LoVo (cell line): ENCODE data around the gene SLC30A1.
"Not testable (repeated sequence)": the region's sequence is repeated elsewhere in the genome, so short reads cannot be mapped to it uniquely, and the experiment has no call there.

ENCODE experiments used
- DNase-seq: peaks from one replicate; pipeline ENCODE4 v3.0.0-alpha.2; 2016; ENCODE audit warnings: low spot score

Gene SLC30A1

GRCh38 chr1:211583011-211583992, 4.3 kb upstream of the SLC30A1 start:
- DNase-seq, result no peak

DNA sequence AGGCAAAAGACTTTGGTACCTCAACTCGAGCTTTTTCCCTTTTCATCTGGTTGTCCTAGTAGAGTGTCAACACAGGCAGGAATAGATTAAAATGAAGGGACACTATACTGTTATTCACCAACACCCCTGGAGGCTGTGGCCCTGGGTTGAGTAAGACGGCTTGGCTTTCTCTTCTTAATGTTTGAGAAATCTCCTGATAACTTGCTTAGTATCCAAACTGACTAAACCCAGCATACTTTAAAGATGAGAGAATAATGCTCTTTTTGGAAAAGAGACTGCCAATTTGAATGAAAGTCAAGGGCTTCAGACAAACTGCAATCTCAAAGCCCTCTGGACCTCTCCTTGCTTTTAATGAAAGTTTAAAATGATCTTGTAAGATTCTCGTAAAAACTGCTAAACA, 2.6 kb upstream of the SLC30A1 start:
- no peak for DNase-seq

GRCh38 chr1:211580303-211580687, 1.3 kb upstream of the SLC30A1 start:
- DNase-seq, result no peak

DNA sequence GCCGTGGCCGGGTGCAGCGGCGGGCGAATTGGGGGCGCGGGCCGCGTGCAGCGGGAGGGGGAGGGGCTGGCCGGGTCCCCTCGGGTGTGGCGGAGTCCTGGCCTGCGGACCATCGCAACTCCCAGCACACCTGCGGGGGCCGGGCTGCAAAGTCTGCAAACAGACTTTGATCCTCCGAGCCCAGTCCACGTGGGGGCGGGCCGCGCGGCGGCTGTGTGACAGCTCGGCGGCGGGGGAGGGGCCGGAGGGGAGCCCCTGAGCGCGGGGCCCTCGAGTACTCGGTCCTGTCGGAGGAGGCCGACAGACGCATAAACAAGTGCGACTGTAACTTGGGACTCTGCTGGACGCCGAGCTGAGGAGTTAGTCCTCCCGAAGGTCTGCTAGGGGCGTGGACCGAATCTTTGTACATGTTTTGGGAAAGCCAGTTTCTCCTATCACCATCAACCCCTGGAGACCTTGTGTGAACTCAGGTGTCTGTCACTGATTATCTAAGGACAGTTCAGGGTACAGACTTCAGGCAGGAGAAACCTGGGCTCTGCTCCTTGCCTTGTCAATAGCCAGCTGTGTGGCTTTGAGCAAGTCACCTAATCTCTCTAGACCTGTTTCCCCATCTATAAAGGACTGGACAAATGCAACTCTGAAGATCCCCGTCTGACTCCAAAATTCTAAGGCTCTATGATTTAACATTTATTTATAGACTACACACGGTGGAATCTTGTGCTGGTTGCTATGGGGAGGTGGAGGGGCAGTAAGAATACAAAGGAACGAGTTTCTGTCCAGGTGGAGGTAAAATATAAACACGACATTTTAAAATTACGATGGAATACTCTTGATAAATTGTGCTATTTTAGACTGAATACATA, 710 bp upstream of the SLC30A1 start:
- peak; percentile 68 for DNase-seq

GRCh38 chr1:211577819-211578639, 932 bp downstream of the SLC30A1 start:
- DNase-seq, result peak; percentile 76

- DNase-seq, result no peak
Measured at GRCh38 chr1:211577277-211577818, 1.6 kb downstream of the SLC30A1 start.

DNA sequence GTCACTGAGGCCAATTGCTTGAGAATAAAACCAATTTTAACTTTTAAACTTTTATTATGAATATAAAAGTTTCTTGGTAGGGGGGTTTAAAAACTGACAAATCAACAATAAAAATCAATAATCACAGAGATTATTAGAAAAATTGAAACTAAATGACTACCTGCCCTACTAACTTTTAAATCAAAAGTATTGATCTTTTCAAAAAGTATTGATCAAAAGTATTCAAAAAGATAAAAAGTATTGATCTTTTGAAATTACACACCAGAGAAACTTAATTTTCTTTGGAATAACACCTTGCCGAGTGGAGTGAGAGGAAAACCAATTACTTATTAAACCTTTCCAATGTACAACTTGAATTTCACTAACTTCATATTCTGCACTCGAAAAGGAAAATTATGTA, 2.2 kb downstream of the SLC30A1 start:
- DNase-seq, result no peak

- no peak for DNase-seq
Measured at GRCh38 chr1:211574705-211575104, 4.3 kb downstream of the SLC30A1 start.

DNA sequence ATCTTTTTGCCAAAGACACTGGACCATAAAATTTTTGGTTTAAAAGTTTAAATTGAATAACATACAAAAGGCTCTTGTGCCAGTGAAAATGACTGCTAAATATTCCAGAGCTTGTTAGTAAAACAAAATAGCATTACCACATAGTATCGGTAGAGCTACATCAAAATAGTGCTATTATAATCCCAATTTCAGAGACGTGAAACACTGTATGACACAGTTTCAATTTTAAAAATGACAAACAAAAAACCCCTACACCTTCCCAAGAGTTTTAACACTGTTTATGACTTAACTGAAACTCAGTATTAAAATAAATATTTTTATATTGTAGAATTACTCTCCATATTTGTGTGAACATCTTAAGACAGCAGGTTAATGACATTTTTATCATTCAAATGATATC, 7.0 kb downstream of the SLC30A1 start:
- no peak for DNase-seq

DNA sequence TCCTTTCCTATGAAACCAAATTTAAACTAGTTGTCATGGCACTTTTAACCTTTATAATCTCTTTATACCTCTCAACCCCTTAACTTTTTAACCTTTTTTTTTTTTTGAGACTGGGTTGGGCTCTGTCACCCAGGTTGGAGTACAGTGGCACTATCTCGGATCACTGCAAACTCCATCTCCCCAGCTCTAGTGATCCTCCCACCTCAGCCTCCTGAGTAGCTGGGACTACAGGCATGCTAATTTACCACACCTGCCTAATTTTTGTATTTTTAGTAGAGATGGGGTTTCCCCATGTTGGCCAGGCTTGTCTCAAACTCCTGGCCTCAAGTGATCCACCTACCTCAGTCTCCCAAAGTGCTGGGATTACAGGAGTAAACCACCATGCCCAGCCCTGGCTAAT, 8.6 kb downstream of the SLC30A1 start:
- DNase-seq, result not testable (repeated sequence)

DNA sequence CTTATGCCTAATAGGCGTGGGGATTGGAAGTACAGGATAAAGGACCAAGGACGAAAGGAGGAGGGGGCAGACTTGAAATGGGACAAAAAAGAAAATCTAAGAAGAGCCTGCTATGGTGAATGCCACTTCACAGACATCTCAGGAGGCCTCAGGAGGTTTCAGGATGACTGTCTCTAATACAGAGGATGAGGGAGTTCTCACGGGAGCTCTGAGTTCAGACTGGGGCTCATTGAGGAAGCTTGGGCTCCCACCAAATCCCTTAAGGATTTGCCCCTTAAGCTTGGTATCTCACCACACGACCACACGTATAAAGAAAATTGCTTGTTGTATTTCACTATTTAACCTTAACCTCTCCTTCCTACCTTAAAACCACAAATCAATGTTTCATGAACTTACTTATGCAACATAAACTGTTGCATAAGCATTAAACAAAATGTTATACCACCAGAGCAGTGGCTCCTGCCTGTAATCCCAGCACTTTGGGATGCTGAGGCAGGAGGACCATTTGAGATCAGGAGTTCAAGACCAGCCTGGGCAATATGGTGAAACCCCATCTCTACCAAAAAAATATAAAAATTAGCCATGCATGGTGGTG, 12.4 kb downstream of the SLC30A1 start:
- no peak for DNase-seq

DNA sequence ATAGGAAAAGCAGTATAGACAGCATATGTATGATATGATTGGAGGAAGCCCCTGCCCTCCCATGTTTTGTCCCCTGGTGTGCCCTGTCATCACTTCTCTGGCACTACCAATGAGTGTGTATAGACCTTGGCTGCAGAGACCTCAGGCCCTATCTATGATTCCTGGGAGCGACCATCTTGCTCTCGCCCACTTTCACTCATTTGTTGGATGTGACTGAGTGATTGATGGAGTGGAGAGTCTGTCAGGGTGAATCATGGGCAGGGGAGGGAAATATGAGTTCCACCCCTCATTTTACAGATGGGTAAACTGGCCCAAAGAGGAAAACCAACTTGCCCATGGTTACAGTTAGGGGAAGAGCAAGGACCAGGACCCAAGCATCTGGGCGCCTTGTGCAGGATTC, 14.9 kb downstream of the SLC30A1 start:
- DNase-seq, result no peak

DNA sequence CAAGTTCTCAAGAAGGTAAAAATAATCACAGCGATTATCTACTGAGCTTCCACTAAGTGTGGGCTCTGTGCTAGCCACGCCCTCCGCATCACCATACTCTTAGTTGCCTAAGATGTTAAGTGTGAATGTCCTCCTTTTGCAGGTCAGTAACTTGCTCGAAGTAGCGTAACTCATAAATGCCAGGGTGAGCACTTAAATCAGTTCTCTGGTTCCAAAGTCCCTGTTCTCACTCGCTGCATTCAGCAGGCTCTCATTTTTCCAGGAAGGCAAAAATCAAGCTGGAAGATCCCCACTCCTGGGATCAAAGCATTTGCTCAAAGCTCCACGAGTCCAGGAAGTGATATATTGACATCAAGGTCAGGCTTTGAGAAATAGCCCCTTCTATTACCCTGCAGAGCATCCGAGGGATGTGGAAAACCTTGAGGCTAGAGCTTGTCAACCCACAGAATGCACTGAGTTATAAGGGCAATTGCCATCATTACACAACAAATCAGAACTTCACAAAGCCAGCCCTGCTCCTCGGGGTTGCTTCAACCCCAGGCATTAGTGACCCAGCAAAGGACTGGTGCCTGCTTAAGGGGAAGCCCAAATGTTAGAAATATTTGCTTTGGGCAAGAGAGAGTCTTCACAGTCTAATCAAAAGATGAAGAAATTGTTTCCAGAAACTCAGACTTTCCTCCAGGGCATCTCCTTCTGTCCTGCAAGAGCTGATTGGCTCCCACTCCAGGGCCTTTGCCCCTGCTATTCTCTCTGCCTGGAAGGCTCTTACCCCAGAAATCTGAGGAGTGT, 19.5 kb downstream of the SLC30A1 start:
- DNase-seq, result no peak

DNA sequence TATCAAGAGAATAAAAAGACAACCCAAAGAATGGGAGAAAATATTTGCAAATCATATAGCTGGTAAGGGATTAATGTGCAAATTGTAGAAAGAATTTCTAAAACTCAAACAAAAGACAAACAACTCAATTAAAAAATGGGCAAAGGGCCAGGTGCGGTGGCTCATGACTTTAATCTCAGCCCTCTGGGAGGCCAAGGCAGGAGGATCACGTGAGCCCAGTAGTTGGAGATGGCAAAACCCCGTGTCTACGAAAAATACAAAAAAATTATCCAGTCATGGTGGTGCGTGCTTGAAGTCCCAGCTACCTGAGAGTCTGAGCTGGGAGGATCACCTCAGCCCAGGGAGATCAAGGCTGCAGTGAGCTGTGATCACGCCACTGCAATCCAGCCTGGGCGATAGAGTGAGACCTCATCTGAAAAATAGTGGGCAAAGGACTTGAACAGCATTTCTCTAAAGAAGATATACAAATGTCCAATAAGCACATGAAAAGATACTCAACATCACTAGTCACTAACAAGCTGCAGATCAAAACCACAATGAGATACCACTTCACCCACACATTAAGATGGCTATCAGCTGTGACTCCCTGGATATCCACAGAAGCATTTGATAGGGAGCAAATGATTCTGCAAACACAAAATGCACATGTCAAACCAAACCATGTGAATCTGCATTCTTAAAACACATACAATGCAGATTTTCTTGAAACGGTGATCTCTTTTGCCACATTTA, 20.9 kb downstream of the SLC30A1 start:
- no peak for DNase-seq

DNA sequence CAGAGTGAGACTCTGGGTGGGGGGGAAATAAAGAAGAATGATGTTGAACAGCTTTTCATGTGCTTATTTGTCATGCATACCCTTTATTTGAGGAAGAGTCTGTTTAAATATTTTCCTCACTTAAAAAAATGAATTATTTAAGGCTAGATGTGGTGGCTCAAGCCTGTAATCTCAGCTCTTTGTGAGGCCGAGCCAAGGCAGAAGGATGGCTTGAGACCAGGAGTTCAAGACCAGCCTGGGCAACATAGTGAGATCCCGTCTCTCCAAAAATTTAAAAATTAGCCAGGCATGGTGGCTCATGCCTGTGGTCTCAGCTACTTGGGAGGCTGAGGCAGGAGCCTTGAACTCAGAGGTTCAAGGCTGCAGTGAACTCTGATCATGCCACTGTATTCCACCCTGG, 25.4 kb downstream of the SLC30A1 start:
- no peak for DNase-seq

GRCh38 chr1:211551638-211552460, 27.1 kb downstream of the SLC30A1 start:
- DNase-seq, result no peak

GRCh38 chr1:211549092-211549711, 29.8 kb downstream of the SLC30A1 start:
- DNase-seq, result no peak

DNA sequence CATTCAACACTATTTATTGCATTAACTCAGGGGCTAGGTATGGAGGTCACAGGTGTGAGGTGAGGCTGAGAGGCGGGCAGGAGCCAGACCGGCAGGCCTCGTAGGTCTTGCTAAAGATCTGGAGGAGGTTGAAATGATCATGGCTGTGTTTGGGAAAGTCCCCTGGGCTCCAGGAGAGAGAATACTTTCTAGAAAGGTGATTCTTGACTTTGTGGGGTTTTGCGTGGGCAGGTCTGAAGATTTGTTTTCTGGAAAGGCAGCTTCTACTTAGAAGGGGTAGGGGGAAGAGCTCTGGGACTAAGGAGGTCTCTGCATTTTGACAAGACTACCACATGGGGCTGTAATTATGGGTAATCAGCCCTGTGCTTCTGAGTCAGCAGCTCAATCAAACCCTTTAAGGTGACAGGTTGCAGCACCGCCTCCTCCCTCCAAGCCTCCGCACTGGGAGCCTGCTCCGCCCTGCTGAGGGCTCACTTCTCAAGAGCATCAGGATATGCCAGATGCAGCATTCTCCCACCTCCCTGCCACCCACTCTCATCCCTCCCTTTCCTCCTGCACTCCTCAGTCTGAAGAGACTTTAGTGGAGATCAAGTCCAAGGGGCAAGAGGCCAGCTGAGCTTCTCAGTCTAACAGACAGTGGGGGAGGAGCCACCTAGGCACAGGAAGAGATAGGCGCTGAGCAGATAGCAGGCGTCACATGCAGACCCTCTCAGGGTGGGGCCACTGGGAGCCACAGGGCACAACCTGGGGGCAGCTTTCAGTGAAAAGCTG, 30.5 kb downstream of the SLC30A1 start:
- no peak for DNase-seq
